Esophagus mucosa (tissue), 1 donor: ENCODE results near the gene CHCHD1. TPM values are rescaled to one million over a fixed set of nuclear protein-coding genes. Genes with fewer than 3 reads are reported as not detected.
"Not testable (repeated sequence)": the region's sequence is repeated elsewhere in the genome, so short reads cannot be mapped to it uniquely, and the experiment has no call there.

Experiments
- ATAC-seq: fragments of 200-7000 bp; cut with Tn5 transposase; one replicate; pipeline ENCODE4 v1.9.1; 2020
- total RNA-seq: library from RNA; stranded (reverse); gene quantifications from one replicate; pipeline ENCODE4 v1.2.4, GENCODE V29; 2023
- donor health status: DM: yes; HTN: yes; CAD: no.

Gene CHCHD1
- total RNA-seq, 1 donor from 2014 or later: 23.5 TPM

DNA sequence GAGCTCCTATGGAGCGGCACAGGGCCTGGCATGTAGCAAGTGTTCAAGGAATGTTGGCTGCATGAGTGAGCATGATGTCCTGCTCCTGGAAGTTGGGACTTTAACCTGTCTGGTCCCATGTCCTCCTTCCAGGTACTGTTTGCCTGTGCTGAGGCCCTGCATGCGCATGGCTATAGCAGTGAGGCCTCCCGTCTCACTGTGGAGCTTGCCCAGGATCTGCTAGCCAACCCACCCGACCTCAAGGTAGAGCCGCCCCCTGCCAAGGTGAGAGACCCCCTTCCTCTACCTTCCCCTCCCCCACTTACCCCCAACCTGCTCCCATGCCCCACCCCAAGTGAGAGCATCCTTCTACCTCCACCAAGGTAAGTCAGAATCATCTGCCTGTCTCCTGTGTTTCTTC is 11.6 kb downstream of the CHCHD1 start:
- ATAC-seq: no peak

DNA sequence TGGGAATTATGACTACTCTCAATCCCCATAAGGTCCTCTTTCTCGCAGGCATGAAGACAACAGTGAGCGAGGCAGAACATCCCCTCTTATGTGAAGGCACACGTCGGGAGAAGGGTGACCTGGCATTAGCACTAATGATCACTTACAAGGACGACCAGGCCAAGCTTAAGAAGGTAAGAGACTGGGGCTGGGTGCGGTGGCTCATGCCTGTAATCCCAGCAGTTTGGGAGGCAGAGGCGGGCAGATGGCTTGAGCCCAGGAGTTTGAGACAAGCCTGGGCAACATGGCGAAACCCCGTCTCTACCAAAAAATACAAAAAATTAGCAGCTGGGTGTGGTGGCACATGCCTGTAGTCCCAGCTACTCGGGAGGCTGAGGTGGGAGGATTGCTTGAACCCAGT is 13.6 kb downstream of the CHCHD1 start:
- not testable (repeated sequence) for ATAC-seq

DNA sequence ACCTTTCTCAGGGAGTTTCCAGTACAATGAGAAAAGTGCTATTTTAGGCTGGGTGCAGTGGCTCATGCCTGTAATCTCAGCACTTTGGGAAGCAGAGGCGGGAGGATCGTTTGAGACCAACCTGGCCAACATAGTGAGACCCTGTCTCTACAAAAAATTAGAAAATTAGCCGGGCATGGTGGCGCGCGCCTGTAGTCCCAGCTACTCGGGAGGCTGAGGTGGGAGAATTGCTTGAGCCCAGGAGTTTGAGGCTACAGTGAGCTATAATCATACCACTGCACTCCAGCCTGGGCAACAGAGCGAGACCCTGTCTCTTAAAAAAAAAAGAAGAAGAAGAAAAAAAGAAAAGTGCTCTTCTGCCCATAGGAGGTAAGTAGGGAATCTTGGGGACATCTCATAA is 14.2 kb downstream of the CHCHD1 start:
- not testable (repeated sequence) for ATAC-seq

DNA sequence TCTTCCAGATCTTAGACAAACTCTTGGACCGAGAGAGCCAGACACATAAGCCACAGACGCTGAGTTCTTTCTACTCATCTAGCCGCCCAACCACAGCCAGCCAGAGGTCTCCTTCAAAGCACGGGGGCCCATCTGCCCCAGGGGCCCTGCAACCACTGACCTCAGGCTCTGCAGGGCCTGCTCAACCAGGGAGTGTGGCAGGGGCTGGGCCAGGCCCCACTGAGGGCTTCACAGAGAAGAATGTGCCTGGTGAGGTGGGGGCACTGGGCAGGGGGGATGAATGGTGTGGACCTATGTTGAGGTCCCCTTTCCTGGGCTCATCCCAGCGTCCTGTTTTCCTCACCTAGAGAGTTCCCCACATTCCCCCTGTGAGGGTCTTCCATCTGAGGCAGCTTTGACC is 14.9 kb downstream of the CHCHD1 start:
- ATAC-seq: no peak

DNA sequence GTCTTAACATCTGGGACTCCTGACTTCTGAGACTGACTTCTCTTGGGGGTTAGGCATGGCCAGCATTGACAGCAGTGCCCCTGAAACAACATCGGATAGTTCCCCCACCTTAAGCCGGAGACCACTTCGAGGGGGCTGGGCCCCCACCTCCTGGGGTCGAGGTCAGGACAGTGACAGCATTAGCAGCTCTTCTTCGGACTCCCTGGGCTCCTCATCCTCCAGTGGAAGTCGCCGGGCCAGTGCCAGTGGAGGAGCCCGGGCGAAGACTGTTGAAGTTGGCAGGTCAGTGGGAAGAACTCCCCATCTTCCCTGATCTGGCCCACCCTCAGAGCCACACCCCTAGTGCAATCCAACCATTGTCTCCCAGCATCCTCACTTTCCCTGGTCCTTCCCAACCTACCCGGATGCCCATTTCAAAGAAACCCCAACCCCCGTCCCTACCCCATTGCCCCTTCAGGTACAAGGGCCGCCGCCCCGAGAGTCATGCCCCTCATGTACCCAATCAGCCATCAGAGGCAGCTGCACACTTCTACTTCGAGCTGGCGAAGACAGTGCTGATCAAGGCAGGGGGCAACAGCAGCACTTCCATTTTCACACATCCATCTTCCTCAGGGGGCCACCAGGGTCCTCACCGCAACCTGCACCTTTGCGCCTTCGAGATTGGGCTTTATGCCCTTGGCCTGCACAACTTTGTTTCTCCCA is 15.6 kb downstream of the CHCHD1 start:
- ATAC-seq: no peak

DNA sequence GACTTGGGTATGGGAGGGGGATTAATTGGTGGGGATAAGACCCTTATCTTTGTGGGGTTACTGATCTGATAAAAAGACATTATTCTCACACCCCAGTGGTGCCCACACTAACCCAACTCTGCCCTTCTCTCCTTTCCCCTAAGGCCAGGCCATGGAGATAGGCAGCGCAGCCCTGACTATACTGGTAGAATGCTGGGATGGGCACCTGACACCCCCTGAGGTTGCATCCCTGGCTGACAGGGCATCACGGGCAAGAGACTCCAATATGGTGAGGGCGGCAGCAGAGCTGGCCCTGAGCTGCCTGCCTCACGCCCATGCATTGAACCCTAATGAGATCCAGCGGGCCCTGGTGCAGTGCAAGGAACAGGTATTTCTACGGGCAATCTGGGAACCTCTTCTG is 16.2 kb downstream of the CHCHD1 start:
- ATAC-seq: no peak

DNA sequence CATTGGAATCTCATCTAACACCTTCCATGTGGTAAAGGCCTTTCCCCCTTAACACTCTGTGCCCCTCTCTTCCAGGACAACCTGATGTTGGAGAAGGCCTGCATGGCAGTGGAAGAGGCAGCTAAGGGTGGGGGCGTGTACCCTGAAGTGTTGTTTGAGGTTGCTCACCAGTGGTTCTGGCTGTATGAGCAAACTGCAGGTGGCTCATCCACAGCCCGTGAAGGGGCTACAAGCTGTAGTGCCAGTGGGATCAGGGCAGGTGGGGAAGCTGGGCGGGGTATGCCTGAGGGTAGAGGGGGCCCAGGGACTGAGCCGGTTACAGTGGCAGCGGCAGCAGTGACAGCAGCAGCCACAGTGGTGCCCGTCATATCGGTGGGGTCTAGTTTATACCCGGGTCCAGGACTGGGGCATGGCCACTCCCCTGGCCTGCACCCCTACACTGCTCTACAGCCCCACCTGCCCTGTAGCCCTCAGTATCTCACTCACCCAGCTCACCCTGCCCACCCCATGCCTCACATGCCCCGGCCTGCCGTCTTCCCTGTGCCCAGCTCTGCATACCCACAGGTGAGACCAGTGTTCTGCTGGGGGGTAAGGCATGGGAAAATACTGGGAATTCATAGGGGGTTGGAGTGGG is 17.2 kb downstream of the CHCHD1 start:
- ATAC-seq: peak; percentile 5

DNA sequence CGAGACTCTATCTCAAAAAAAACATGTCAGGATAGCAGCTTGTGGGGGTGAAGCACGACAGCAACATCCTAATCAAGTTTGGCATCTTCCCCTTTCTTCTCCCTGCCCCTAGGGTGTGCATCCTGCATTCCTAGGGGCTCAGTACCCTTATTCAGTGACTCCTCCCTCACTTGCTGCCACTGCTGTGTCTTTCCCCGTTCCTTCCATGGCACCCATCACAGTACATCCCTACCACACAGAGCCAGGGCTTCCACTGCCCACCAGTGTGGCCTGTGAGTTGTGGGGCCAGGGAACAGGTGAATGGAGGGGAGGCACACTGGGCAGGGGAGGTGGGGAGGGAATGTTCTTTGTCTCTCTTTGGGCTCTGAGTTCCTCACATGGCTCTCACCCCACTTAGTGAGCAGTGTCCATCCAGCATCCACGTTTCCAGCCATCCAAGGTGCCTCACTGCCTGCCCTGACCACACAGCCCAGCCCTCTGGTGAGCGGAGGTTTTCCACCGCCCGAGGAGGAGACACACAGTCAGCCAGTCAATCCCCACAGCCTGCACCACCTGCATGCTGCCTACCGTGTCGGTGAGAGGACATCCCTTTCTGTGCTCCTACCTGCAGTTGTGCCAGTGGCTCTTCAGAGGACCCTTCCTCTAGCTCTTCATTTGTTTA is 18.2 kb downstream of the CHCHD1 start:
- no peak for ATAC-seq

DNA sequence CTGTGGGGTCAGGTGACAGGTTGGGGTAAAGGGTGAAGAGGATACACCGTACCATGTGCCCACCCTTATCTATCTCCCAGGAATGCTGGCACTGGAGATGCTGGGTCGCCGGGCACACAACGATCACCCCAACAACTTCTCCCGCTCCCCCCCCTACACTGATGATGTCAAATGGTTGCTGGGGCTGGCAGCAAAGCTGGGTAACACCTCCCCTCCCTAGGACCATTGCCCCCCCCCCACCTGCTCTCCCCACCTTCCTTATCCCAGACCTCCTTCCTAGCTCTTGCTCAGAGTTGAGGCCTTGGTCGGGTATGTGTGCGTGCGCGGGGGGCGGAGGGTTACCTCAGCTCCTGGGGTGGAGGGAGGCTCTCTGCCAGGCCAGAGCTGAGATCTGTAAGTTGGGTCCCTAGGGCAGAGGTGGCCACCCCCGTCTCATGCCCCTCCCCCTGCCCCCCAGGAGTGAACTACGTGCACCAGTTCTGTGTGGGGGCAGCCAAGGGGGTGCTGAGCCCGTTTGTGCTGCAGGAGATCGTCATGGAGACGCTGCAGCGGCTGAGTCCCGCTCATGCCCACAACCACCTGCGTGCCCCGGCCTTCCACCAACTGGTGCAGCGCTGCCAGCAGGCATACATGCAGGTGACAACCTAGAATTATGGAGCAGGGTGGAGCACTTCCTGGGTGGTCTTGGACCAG is 18.9 kb downstream of the CHCHD1 start:
- ATAC-seq: no peak

DNA sequence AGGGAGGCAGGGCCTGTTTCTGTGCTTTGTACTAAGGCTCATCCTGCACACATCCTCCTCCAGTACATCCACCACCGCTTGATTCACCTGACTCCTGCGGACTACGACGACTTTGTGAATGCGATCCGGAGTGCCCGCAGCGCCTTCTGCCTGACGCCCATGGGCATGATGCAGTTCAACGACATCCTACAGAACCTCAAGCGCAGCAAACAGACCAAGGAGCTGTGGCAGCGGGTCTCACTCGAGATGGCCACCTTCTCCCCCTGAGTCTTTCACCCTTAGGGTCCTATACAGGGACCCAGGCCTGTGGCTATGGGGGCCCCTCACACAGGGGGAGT is 19.4 kb downstream of the CHCHD1 start:
- no peak for ATAC-seq

DNA sequence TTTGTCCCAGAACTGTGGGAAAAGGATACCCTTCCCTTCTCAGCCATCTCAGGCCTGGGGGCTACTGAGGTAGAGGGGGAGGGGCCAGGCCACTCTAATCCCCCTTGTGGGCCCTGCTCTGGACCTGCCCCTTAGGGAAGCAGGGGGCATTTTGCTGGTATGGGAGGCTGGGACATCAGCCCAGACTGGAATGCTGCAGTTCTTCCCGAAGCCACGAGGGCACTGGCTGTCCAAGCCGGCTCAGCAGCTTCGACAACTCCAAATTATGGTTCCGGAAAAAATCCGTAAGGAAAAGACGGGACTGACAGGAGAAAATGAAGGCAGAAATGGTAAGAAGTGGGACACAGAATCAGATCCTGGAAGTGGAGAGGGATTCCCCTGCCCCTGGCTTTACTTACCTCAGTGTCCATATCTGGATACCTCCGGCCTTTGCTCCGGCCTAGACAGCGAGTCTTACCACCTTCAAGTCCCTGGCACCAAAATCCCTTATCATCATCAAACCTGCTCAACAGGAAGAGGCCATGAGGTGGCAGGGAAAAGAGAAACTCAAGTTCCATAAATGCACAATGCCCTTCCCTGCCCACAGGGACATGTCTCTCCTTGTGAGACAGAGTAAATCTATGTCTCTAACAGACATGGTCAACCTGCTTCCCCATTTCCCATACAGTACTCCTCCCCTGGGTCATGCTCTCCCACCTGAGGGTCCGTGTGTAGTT is 20.6 kb downstream of the CHCHD1 start:
- ATAC-seq: peak; percentile 59

DNA sequence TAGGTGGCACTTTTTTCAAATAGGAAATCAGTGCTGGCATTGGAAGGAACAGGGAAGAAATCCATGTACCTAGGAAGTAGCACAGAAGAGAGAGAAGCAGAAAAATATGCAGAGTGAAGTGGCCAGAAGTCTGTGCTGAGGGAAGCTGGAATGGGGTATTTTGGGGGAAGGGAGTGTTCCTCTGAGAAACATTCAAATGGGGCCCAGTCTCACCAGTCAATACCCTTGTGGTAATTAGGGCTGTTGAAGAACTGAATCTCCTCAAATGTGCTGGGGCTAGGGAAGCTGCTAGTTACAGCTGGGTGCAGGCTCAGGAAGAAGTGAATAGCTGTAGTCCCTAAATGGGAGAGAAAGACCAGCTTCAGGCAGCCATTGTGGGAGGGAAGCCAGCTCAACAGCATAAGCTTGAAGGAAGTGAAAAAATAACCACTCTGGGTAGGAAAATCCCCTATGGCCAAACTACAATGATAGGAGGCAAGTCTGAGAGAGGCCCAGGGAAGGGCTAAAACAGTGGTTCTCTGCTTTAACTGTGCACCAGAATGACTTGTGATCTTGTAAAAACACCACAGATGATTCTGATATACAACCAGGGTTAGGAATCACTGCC is 21.9 kb downstream of the CHCHD1 start:
- no peak for ATAC-seq

DNA sequence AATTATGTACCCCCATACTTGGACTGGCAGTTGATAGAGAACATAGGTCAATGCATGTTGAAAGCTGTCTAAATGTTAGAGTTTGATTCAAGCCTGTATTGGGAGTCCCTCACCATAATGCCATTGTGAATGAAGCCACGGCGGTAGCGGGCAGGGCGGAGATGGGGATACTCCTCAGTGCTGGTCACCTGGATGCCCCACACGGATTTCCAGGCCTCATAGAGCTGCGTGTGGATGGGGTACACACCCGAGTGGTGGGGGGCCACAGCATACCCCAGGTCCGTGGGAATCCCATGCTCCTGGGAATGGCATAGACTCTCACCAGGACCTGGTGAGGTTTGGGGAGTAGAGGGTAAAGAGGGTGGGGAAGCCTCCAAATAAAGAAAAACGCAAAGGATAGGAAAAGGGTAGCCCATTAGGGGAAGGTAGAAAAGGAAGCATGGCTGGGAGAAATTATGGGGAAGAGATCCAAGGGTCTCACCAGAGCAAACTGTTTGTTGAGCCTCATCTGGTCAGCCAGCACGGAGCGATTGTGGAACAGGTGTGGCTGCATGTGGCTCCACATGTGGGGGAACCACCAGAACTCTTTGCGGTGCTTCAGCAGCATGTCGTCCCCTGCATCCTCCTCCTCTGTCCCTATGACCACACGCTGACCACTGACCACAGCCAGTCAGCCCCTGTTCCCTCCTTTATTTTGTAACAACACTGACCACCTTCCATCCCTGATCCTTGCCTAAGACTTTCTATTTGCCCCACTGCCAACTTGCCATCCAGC is 24.5 kb downstream of the CHCHD1 start:
- ATAC-seq: no peak

DNA sequence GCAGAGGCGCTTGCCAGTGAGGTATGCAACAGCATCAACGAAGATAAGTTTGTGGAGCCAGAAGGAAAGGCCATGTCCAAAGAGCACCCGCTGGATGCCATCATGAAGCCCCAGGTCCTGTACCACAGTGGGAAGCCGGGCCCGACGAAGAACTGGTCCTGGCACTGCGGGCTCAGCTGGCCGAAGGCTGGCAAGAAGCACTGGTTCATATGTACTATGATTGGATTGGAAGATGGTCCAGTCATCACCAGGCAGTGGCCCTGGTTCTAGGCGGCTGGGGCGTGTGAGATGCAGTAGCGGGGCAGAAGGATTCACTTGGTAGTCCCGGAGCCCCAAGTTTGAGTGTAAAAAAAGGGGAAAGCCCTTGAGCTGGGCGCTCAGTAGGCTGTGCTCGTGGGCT is 25.6 kb downstream of the CHCHD1 start:
- ATAC-seq: no peak

DNA sequence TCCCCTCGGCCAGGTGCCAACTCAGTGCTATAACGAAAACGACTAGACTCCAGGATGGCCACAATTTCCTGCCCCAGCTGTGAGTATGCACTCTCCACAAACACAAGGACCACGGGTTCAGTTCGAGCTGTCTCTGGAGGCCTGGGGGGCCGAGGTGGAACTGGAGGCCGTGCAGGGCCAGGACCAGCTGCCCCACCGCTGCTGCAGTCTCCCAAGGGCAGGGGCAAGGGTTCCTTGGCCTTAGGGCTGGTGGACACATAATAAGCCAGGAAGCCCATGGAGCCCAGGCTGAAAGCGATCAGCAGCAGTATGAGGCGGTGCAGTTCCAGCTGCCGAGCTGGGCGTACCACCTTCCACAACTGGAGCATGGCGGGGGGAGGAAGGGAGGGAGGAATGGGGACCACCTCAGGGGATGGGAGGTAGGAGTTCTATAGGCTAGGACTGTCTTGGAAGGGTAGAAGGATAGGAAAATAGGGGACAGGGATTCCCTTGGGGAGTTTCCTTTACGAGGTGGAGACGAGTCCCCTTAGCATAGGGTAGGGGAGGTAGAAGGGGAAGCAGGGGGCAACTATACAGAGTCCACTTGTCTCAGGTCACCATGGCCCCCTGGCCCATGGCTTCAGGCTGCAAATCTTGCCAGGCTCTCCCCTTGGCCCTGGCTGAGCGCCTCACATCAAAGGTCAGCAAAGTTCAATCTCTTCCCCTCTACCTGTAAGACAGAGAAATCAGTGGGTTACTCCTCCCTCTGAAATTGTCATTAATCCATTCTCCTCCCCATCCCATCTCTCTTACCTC is 26.4 kb downstream of the CHCHD1 start:
- ATAC-seq: no peak

DNA sequence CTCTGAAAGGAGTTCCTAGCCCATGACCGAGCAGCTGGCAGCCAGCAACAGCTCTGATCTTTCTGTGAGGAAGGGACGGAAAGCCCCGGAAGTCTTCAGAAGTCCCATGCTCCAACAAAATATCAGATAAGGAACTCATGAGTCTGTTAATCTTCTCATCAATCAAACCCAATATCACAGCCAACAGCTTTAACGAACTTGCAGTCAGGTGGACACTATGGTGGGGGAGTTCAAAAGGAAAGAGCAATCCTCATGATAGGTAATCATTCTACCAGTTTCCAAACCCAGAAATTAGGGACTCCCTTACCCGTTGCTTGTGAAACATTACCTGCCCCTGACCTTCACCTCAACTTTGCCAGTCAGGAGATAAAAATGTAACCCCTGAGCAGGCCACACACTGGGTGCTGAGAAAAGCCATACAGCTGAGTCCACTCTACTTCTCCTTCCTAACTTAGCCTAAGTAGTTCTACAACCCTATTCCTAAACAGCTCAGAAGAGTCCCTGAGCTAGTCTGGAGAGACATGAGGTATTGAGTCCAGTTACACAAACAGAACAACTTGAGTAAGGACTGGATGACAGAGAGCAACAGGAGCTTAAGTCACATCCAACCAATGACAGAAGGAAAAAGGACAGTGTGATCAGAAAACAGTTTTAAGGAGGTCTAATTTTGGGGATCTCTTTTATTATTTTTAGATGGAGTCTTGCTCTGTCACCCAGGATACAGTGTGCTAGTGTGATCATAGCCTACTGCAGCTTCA is 27.4 kb downstream of the CHCHD1 start:
- no peak for ATAC-seq

DNA sequence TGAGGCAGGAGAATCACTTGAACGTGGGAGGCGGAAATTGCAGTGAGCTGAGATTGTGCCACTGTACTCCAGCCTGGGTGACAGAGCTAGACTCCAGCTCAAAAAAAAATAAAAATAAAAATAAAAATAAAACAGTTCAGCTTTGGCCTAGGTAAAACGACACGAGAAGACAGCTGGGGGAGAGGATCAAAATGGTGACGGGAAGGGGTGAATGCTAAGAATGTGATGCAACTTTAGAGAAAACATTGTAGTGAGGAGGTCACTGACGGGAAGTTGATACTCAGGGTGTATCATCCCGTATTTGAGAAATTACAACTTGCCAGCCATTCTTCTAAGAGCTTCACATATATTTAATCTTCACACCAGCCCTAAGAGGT is 28.5 kb downstream of the CHCHD1 start:
- ATAC-seq: no peak

DNA sequence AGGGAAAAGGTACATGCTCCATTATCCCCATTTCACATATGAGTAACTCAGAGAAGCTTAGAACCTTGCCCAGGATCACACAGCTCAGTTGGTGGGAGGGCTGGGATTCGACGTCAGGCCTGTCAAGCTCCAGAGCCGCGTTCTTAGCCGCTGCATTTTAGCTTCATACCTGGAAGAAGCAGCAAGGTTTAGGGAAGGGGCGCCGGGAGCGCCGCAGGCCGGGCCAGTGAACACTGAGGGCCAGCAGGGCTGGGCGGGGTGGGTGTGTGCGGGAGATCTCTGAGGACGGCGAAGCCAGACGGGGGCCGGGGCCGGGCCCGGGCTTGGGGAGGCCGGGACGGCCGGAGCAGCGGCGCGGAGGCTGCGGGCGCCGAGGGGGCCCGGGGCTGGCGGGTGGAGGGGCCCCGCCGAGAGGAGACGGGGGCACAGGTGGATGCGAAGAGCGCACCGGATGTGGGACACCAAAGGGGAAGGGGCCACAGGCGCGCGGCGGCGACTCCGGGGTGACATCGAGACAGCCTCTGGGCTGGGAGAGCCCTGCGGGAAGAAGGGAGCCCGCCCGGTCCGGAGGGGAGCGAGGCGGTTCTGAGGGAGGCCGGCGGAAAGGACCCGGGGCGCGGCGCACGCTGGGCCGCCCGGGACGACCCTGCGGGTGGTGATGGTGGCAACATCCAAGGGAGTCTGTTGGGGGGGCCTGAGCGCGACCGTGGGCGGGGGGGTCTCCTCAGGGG is 29.1 kb downstream of the CHCHD1 start:
- ATAC-seq: peak; percentile 19

DNA sequence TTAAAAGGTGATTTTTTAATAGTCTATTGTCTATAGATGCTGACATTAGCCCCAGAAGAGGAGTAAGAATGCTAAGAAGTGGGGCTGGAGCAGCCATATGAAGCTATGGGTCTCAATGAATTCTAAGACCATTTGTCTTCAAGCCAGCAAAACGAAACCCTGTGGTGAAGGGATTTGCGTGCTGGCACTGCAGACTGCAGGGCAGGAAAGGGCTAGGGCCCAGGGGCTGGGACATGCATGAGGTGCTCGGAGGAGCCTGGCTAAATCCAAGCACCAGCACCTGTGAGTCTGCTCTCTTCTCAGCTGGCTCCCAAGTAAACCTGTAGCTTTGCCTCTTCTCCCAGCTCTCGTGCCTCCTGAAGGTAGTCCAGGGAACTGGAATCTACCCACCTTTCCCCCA is 30.8 kb downstream of the CHCHD1 start:
- ATAC-seq: no peak
